GM21723 (cell line): ENCODE results near the gene C1orf226.
"Not testable (repeated sequence)": the region's sequence is repeated elsewhere in the genome, so short reads cannot be mapped to it uniquely, and the experiment has no call there.

Source experiments
- ATAC-seq: cut with Tn5 transposase; IDR thresholded peaks from one replicate; pipeline ENCODE4 v1.9.1; 2021; ENCODE audit warnings: mild to moderate bottlenecking, moderate library complexity; ENCODE audit not compliant: unreplicated experiment

Gene C1orf226

GRCh38 chr1:162381383-162381782 is at the start of gene C1orf226:
Gene C1orf226, plus strand, starts transcription at chr1:162381728. Its CDS starts 174 bp downstream, at chr1:162381902.
- no peak for ATAC-seq

GRCh38 chr1:162333991-162334390 is 47.5 kb upstream of the C1orf226 start:
- ATAC-seq, result no peak

GRCh38 chr1:162335126-162335525 is 46.4 kb upstream of the C1orf226 start:
- ATAC-seq, result no peak

GRCh38 chr1:162336621-162337285 is 44.8 kb upstream of the C1orf226 start:
- no peak for ATAC-seq

- no peak for ATAC-seq
Measured at GRCh38 chr1:162342452-162342983, 39.0 kb upstream of the C1orf226 start.

- ATAC-seq, result no peak
Measured at GRCh38 chr1:162343470-162343869, 38.1 kb upstream of the C1orf226 start.

- ATAC-seq, result no peak
Measured at GRCh38 chr1:162347281-162347680, 34.2 kb upstream of the C1orf226 start.

- ATAC-seq, result no peak
Measured at GRCh38 chr1:162349635-162350330, 31.7 kb upstream of the C1orf226 start.

GRCh38 chr1:162351246-162351842 is 30.2 kb upstream of the C1orf226 start:
- ATAC-seq, result no peak

- not testable (repeated sequence) for ATAC-seq
Measured at GRCh38 chr1:162351874-162352273, 29.7 kb upstream of the C1orf226 start.

- no peak for ATAC-seq
Measured at GRCh38 chr1:162353078-162353477, 28.4 kb upstream of the C1orf226 start.

- ATAC-seq, result no peak
Measured at GRCh38 chr1:162353702-162354101, 27.8 kb upstream of the C1orf226 start.

GRCh38 chr1:162357681-162358266 is 23.8 kb upstream of the C1orf226 start:
- ATAC-seq, result no peak

- no peak for ATAC-seq
Measured at GRCh38 chr1:162358928-162359327, 22.6 kb upstream of the C1orf226 start.

GRCh38 chr1:162359523-162360236 is 21.8 kb upstream of the C1orf226 start:
- ATAC-seq, result no peak

- ATAC-seq, result no peak
Measured at GRCh38 chr1:162360237-162360873, 21.2 kb upstream of the C1orf226 start.

GRCh38 chr1:162360874-162361260 is 20.7 kb upstream of the C1orf226 start:
- ATAC-seq, result no peak

GRCh38 chr1:162361349-162361748 is 20.2 kb upstream of the C1orf226 start:
- peak; percentile 29 for ATAC-seq

- ATAC-seq, result no peak
Measured at GRCh38 chr1:162363823-162364222, 17.7 kb upstream of the C1orf226 start.

GRCh38 chr1:162364498-162364897 is 17.0 kb upstream of the C1orf226 start:
- no peak for ATAC-seq
